Bronchial epithelial cell (primary cell): Measurements from ENCODE around the gene SPEF2. TPM values are rescaled to one million over a fixed set of nuclear protein-coding genes. Genes with fewer than 3 reads are reported as not detected.

ENCODE experiments used
- DNase-seq: peaks from one replicate; pipeline ENCODE4 v3.0.0-alpha.2; 2010; ENCODE audit warnings: low read depth
- FAIRE-seq: peaks from 2 replicates; lab custom pipeline; 2011; peaks lifted over from hg19 to GRCh38; lab: Jason Lieb, UNC
- H3K27me3 ChIP-seq: 2 replicates; pipeline ENCODE4 v1.5.1; 2011; ENCODE audit warnings: low read length; ENCODE audit not compliant: control insufficient read depth, insufficient read depth
- H3K36me3 ChIP-seq: 2 replicates; pipeline ENCODE4 v1.5.1; 2011; ENCODE audit warnings: low read length; ENCODE audit not compliant: control insufficient read depth, insufficient read depth
- H3K4me3 ChIP-seq: 2 replicates; pipeline ENCODE4 v1.5.1; 2011; ENCODE audit warnings: mild to moderate bottlenecking, low read depth, low read length, control low read depth
- CTCF ChIP-seq: IDR thresholded peaks from 2 replicates; pipeline ENCODE4 v1.5.1; 2011; ENCODE audit warnings: mild to moderate bottlenecking, moderate library complexity, low read length, control low read depth, inconsistent platforms; ENCODE audit not compliant: insufficient read depth, severe bottlenecking
- total RNA-seq: library from RNA; depleted of rRNA; stranded (reverse); fragments of >200 nt; gene quantifications from 2 replicates; pipeline ENCODE4 v1.2.1, GENCODE V29; 2014

Gene SPEF2
- total RNA-seq, 1 donor from 2014 or later = 1.1 TPM

- DNase-seq = no peak
- Histone ChIP-seq H3K4me3 (no peak overlapping the region), H3K36me3 (no peaks in the 10 kb centered on the region), H3K27me3 (no peaks in the 10 kb centered on the region)
- FAIRE-seq = no peak
- no peak for TF ChIP-seq CTCF
Measured at GRCh38 chr5:35622974-35623373, 5.3 kb downstream of the SPEF2 start.

- Histone ChIP-seq H3K4me3 (no peak overlapping the region), H3K36me3 (no peaks in the 10 kb centered on the region), H3K27me3 (no peaks in the 10 kb centered on the region)
- FAIRE-seq = no peak
- no peak for DNase-seq
- no peak for TF ChIP-seq CTCF
Measured at GRCh38 chr5:35623991-35624390, 6.3 kb downstream of the SPEF2 start.

GRCh38 chr5:35626108-35626507, 8.4 kb downstream of the SPEF2 start:
- Histone ChIP-seq H3K4me3 (no peak overlapping the region), H3K36me3 (no peaks in the 10 kb centered on the region), H3K27me3 (no peaks in the 10 kb centered on the region)
- FAIRE-seq (no peak), DNase-seq (no peak)
- TF ChIP-seq CTCF = no peak

GRCh38 chr5:35626553-35626952, 8.9 kb downstream of the SPEF2 start:
- Histone ChIP-seq H3K36me3 (no peaks in the 10 kb centered on the region), H3K27me3 (no peaks in the 10 kb centered on the region), H3K4me3 (no peak overlapping the region)
- no peak for DNase-seq
- FAIRE-seq = no peak
- TF ChIP-seq CTCF = no peak

GRCh38 chr5:35634326-35634725, 16.7 kb downstream of the SPEF2 start:
- FAIRE-seq (no peak), DNase-seq (no peak)
- no peak overlapping the region for H3K4me3 ChIP-seq
- no peaks in the 10 kb centered on the region for H3K36me3 ChIP-seq
- TF ChIP-seq CTCF = no peak
- no peaks in the 10 kb centered on the region for H3K27me3 ChIP-seq

GRCh38 chr5:35640623-35641022, 23.0 kb downstream of the SPEF2 start:
- no peak for TF ChIP-seq CTCF
- no peak for DNase-seq
- no peaks in the 10 kb centered on the region for H3K27me3 ChIP-seq
- H3K4me3 ChIP-seq = no peak overlapping the region
- no peak for FAIRE-seq
- no peaks in the 10 kb centered on the region for H3K36me3 ChIP-seq
